DMS79 (cell line): ENCODE data around the gene DHX35.
"Not testable (repeated sequence)": the region's sequence is repeated elsewhere in the genome, so short reads cannot be mapped to it uniquely, and the experiment has no call there.

Source experiments
- DNase-seq: peaks from one replicate; lab custom pipeline; 2025; lab: John Stamatoyannopoulos, UW

Gene DHX35

DNA sequence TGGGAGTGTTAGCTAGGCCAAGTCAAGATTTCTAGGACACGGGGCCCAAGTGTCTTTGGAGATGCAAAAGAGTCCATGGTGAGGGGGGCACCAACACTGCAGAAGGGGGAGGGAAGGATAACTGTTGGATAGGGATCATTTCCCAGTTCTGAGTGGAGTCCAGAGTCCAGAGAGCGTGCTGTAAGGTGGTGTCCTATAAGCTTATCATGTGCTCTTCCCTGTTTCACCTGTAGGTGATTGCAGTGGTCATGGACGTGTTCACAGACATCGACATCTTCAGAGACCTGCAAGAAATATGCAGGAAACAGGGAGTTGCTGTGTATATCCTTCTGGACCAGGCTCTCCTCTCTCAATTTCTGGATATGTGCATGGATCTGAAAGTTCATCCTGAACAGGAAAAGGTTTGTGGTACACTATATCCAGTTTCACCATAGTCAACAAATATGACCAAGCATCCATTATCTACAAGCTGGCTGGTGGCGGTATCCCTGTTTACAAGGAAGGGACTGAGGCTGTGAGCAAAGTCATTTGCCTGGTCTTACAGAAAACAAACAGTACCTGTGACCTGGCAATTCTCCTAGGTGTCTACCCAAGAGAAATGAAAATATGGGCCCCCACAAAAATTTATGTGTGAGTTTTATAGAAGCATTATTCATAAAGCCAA is 20.3 kb upstream of the DHX35 start:
- DNase-seq: no peak

DNA sequence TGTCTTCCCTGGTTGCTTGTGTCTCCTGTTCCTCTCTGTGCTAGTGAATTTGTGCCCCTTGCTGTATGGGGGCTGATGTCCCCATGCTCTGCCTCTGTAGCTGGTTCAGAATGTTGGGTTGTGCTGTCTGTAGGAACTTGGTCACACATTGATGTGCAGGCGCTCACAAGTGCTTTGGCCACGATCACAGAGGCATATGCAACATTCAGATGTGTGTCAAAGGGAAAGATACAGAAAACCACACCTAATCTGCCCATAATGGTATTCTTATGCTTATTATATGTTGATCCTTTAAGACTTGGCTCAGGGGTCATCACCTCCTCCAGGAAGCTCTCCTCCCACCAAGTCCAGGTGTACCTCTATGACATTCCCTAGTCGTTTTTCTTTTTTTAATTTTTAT is 17.1 kb upstream of the DHX35 start:
- no peak for DNase-seq

DNA sequence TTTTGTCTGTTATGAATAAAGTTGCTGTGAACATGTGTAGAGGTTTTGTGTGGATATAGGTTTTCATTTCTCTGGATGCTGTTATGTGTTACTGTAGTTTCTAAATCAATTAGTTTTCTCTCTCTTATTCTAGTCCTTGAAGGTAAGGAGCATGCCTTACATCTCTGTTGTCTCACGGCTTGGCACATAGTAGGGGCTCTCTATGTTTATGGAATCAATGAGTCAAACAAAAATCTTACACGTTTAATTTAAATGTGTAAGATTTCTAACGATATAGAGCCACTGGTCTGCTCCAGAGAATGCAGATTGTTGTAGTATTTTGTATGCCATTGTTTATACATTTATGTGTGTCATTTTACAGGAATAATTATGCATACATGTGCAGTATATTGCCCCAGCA is 15.3 kb upstream of the DHX35 start:
- DNase-seq: no peak

DNA sequence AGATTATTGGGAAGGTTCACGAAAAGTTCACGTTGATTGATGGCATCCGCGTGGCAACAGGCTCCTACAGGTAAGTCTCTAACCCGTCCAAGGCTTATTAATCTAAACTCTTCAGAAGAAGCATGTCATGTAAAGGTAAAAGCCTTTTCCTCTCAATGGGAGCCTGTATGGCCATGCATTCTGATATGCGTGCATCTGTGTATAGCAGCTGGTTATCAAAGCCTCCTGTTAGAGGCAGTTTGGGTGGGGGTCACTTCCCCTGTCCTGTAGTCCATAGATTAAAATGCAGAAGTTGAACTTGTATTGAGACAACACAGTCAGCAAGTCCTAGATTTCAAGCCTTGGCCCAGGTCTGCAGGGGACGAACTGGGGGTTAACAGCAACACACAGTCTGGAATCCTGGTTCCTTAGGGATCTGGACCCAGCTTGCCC is 14.2 kb upstream of the DHX35 start:
- DNase-seq: no peak

DNA sequence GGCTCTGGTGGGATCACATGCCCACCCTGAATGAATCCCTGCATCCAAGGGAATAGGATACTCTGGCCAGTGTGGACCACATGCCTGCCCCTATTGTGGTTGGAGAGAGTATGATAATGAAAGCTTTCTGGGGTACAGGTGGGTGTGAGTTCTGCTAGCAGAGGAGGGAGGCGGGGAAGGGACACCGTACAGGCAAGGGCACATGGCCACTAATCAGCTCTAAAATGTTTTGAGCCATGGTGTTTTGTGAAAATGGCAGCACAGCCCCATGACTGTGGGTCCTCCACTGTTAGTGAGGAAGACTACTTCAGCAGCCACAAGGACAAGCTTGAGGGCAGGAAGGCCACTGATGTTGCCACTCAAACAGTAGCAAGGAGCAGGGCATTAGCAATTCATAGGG is 11.9 kb upstream of the DHX35 start:
- no peak for DNase-seq

DNA sequence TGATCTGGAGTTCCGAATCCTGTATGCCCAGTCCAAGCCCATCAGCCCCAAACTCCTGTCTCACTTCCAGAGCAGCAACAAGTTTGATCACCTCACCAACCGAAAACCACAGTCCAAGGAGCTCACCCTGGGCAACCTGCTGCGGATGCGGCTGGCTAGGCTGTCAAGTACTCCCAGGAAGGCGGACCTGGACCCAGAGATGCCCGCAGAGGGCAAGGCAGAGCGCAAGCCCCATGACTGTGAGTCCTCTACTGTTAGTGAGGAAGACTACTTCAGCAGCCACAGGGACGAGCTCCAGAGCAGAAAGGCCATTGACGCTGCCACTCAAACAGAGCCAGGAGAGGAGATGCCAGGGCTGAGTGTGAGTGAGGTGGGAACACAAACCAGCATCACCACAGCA is 10.5 kb upstream of the DHX35 start:
- no peak for DNase-seq

DNA sequence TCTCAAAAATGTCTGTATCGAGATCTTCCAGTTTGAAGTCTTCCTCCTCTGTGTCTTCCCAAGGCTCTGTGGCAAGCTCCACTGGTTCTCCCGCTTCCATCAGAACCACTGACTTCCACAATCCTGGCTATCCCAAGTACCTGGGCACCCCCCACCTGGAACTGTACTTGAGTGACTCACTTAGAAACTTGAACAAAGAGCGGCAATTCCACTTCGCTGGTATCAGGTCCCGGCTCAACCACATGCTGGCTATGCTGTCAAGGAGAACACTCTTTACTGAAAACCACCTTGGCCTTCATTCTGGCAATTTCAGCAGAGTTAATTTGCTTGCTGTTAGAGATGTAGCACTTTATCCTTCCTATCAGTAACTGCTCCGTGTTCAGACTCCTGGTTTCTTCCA is 10.0 kb upstream of the DHX35 start:
- no peak for DNase-seq

DNA sequence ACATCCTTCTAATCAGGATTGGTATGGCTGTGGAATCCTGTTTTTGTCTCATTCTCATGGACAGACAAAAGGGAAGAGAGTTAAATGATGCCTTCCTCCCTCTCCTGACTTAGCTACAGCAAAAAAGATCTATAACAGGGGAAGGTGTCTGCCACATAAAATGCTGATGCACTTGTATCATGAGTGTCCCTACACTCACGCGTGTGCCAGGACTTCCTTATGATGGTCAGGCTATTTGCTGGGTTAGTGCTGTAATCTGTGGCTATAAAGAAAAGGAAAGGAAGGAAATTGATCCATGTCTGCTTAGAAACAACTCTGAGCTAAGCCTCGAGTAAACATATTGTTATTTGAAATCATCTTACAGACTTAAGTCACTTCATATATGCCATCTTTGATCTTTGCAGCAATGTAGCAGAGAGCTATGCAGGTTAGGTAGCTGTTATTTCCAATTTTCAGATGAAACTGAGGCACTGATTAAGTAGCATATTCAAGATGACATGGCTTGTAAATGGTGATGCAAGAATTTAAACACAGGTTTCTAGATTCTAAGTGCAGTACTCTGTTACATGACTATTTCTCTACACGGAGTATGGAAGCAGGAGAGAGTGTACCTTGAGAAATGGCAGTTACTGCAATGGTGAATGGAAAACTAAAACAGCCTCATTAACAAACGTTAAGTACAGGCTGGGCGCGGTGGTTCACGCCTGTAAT is 8.4 kb upstream of the DHX35 start:
- no peak for DNase-seq

DNA sequence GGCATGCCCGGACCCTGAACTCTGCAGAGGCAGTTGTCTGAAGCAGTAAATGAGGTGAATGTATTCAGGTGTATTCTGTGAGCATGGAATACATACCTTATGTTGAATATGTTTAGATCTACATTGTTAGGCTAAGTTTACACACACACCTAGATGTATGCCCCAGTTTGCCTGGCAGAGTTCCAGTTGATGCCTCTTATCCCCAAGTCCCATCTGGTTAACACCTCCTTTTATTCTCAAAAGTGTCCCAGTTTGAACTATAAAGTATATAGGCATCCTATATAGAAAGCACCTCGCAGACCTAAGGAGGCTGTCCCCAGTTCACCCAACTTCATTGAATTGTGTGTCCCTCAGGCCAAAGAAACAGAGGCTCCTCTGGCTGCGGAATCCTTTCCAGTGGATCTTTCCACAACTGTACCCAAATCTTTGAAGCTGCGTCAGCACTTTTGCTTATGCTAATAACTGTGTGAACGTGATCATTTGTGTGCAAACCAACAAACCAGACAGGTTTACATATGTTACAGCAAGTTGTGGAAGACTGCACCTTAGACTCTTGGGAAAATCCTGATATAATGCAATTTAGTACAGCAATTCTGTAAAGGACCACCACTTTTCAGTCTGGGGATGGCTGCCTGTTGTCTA is 4.8 kb upstream of the DHX35 start:
- no peak for DNase-seq

DNA sequence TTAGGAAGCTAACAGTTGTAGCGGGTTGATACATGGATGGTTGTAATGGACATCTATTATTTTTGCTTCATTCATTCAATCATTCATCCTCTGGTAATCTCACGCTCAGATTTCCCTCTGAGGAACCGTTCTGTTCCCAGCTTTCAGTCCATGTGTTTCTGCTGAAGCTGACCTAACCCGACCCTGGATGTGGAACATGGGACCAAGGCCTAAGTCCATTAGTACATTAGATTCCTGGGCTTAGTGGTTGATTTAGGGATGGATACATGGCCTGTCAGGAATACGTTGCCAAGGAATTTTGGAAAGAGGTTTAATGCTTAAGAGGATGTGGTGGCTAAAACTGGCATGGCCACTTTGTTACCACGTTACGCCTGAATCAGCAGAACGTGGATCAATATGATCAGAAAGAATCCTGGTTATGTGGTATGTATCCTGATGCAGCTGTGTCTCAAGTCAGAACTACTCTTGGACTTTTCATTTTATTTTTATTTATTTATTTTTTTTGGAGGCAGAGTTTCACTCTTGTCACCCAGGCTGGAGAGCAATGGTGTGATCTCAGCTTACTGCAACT is 4.1 kb upstream of the DHX35 start:
- DNase-seq: no peak

DNA sequence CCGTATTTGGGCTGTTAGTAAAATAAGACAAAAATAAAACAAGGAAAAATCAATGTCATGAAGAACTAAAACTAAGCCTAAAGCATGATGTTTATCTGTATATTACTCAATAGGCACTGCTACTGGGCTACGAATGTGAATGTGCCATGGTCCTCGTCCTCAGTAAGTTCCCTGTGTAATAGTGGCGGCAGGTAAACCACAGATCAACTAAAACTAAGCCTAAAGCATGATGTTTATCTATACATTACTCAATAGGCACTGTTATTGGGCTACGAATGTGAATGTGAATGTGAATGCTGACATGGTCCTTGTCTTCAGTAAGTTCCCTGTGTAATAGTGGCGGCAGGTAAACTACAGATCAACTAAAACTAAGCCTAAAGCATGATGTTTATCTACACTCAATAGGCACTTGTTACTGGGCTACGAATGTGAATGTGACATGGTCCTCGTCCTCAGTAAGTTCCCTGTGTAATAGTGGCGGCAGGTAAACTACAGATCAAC is 1.9 kb upstream of the DHX35 start:
- not testable (repeated sequence) for DNase-seq

DNA sequence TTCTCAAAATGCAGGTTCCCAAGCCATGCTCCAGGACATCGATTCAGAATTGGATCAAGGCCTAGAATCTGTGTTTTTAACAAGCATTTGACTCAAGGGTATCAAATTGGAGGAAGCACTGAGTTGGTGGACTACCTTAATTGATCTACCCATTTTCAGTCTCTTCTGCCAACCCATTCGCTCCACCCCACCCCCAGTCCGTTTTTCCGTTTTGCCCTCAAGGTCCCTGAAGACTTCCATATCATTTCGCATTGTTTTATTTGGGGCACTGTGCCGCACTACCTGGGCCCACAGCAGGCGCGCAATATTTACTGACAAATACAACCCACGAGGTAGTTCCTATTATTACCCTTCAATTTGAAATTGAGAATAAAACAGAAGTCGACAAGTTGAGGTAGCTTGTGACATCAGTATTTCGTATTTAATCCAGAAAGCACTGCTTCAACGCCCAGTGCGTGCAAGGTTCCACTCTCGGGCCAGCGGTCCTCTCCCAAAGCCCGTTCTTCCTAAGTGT is 557 bp upstream of the DHX35 start:
- DNase-seq: no peak

DNA sequence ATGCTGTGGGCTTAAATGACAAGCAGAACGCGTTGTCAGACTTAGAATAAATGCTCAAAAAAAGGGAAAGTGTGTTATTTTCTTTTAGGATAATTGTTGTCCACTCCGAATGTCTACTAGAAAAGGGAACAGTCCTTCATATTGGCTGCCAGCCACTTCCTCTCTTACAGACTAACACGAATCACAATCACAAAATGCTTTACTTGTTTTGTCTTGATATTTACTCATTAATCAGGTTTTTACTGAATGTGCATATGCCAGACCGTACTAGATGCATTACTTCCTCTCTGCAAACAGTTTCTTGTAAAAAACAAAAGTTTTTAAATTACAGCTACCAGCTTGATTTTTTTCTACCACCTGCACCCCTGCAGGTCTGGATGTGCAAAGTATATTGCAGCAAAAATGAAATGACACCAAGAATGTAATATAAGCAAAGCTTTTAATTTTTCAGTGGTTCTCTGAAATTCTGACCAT is 821 bp downstream of the DHX35 start:
- no peak for DNase-seq

DNA sequence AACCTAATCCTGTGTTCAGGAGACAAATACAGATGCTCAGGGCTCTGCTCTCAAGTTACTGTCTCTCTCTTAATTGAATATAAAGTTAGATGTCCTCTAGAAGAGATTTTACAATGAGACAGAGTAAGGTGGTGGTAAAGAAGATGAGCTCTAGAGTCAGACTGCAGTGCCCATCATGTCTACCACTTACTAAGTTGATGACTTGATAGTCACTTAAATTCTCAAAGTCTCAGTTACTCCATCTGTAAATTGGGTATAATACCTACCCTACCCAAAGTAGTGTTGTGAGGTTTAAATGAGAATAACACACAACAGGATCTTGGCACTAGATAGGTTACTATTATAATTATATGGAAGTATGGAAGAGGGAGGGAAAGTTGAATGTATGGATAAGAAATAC is 1.6 kb downstream of the DHX35 start:
- DNase-seq: no peak

DNA sequence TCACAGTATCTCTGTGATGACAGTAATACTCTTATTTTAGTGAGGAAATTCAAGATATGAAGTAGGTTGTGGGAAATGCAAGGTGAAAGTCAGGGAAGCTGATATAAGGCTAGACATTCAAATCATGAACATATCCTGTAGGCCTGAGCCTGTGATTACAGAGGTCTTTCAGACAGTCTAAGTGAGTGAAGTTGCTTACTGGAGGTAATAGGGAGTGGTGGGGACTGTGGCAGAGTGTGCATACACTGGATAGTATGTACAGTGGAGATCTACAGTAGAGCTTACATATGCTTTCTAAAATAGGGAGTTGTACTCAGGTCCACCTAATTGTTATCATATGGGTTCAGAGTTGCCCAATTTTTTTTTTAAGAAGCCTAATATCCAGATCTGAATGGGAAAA is 3.1 kb downstream of the DHX35 start:
- DNase-seq: no peak

DNA sequence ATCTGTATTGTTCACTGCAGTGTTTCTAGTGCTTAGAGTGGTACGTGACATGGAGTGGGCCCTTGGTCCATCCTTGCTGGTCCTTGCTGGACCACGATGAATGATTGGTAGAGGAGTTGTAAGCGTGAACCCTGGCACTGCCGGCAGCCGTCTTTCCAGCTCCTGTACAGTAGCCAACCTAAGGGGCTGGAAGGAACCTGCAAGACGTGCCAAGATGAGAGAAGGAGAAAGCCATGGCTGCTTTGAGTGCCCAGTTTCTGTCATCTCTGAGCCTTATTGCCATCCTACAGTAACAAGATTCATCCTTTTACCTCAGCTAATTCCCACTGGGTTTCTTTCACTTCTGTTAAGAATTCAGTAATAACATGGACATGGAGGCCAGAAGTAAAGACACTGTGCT is 5.9 kb downstream of the DHX35 start:
- no peak for DNase-seq

DNA sequence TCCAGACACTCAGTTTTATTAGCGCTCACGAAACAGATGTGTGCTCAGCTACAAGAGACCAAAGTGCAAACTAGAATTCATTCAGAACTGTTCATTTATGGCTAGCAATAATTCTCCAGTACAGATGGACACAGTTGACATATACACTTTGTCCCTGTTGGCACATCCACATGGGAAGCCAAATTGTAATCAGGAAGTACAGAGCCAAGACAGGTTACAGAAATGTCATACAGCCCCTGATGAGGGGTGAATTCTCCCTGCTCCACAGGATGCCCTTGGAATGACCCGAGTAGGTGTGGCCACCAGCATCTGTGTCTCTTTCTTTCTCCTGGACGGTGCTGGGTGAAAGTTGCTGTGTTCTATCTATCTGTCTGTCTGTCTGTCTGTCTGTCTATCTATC is 7.6 kb downstream of the DHX35 start:
- DNase-seq: no peak

DNA sequence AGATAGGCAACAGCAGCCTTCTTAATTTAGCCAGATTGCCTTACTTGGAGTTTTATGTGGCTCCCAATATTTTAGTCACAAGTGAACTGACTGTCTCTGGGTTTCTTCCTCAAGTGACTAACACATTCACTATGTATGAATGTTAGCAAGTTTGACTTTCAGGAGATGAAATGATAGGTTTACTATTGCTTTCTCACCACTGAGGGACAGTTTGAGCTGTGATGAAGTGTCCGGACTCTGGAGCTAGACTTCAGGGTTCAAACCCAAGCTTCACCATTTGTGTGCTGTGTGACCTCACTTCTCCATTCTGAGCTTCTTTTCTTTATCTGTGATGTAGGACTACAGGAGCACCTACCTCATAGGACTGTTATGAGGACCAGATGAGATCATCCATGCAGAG is 8.2 kb downstream of the DHX35 start:
- no peak for DNase-seq

DNA sequence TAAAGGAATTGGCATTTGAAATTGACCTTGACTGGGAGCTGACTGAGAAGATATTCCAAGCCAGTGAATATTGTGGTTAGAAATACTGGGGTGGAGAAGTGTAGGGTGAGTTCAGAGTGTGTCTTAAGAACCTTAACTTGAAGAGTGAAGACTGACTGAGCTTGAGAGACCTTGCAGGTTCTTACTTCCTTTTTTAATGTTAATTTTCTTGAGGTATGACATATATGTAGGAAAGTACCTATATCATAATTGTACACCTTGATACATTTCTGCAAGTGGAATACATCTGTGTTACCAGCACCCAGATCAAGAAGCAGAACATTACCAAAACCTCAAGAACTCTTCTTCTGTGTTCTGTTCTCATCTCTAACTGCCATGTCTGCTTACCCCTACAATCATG is 11.0 kb downstream of the DHX35 start:
- DNase-seq: no peak

DNA sequence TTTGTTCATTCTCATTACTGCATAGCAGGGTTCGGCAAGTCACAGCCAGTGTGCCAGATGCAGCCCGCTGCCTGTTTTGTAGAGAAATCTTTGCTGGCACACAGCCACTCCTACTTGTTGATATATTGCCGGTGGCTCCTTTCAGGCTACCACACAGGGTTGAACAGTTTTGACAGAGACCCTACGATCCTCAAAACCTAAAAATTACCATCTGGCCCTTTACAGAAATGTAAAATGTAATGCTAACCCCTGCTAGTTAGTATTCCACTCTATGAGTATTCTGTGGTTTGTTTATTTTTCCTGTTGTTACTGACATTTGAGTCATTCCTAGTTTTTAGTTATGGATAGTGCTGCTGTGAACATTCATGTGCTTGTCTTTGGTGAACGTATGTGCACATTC is 11.5 kb downstream of the DHX35 start:
- DNase-seq: no peak

DNA sequence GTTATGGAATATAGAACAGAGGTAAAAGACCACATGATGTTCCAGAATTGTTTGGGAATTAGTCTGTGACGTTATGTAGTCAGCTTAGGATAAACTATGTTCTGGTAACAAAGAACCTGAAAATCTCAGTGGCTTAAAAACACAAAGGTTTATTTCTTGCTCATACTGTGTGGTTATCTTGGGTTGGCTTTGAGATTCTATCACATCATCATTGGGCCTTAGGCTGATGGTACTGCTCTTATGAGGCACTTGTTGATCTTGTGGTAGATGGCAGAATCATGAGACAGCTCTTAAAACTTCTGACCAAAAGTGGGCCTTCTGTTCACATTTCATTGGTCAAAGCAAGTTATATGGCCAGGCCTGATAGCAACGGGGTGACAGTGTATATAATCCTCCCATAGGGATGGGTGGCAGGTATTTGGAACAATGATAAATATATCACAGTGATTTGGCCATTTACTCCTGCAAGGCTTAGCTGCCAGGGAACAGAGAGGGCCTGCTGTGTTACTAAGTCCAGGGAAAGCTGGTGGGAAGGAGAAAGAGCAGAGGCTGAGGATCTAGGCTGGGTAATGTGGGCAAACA is 13.5 kb downstream of the DHX35 start:
- no peak for DNase-seq

DNA sequence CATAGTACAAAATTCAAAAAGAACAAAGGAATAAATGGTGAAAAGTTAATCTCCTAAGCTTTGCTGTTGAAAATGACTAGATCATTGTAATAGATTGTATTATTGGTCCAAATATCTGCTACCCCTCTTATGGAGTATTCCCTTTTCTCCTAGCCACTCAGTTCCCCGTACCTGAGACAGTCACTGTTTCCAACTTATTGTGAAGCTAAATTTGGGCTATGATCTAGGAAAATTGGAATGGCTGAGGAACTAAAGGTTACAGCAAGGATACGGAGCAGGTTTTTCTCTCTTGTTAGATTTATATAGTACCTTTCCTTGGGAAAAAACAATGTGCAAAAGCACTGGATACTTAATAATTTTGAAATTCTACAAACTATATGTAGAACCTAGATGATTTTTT is 17.3 kb downstream of the DHX35 start:
- no peak for DNase-seq
